Heart right ventricle (tissue), 16 donors: ENCODE measurements around the gene FLNB. TPM values are rescaled to one million over a fixed set of nuclear protein-coding genes. Genes with fewer than 3 reads are reported as not detected.

ENCODE experiments used
- ATAC-seq, 8 donors: fragments of 200-7000 bp; cut with Tn5 transposase; one replicate each; pipeline ENCODE4 v1.9.1; 2020; ENCODE audit warnings: mild to moderate bottlenecking in 8 of 8, moderate library complexity in 8 of 8, moderate number of reproducible peaks in 1 of 8
- DNase-seq, 2 donors: peaks; one replicate each; pipeline ENCODE4 v3.0.0-alpha.2; 2020
- H3K27ac ChIP-seq, 10 donors: fragments of 200-600 bp; sonication (generic) in 2 of 10; one replicate each; pipeline versions ENCODE4 v1.5.0 to v1.8.0; 2020 to 2022; ENCODE audit warnings: mild to moderate bottlenecking in 3 of 10
- H3K27me3 ChIP-seq, 7 donors: fragments of 200-600 bp; one replicate each; pipeline ENCODE4 v1.8.0; 2021 to 2022; ENCODE audit warnings: mild to moderate bottlenecking in 2 of 7
- H3K36me3 ChIP-seq, 9 donors: fragments of 200-600 bp; sonication (generic) in 1 of 9; one replicate each; pipeline versions ENCODE4 v1.5.0 to v1.8.0; 2020 to 2022; ENCODE audit warnings: mild to moderate bottlenecking in 2 of 9
- H3K4me1 ChIP-seq, 9 donors: fragments of 200-600 bp; sonication (generic) in 1 of 9; one replicate each; pipeline versions ENCODE4 v1.5.0 to v1.8.0; 2020 to 2022; ENCODE audit warnings: mild to moderate bottlenecking in 4 of 9
- H3K4me3 ChIP-seq, 10 donors: fragments of 200-600 bp; sonication (generic) in 2 of 10; one replicate each; pipeline versions ENCODE4 v1.5.0 to v1.8.0; 2020 to 2022; ENCODE audit warnings: mild to moderate bottlenecking in 7 of 10, moderate library complexity in 2 of 10
- H3K9me3 ChIP-seq, 11 donors: fragments of 200-600 bp in 10 of 11; sonication (generic) in 2 of 11; one replicate each; pipeline versions ENCODE4 v1.5.0 to v1.8.0; 2013 to 2022; ENCODE audit warnings: mild to moderate bottlenecking in 2 of 11, control low read depth in 1 of 11, moderate library complexity in 1 of 11
- whole genome bisulfite sequencing, 2 donors: extraction: QIAGEN DNeasy Blood & Tissue Kit; methylation state at CpG; one replicate each; pipeline ENCODE4 v1.1.7; 2013; ENCODE audit warnings: inconsistent platforms in 1 of 2; 5-methylcytosine and 5-hydroxymethylcytosine counted together
- intact Hi-C, 10 donors: fragments of 100-400 bp; cut with DNase I; formaldehyde crosslinking; loops; one replicate each; pipeline versions ENCODE4 v1.11.1 to v1.14.2; 2022
- polyA plus RNA-seq, 2 donors: library from polyadenylated mRNA; stranded (reverse); fragments of 200-250 nt; gene quantifications; one replicate each; pipeline ENCODE4 v1.2.3, GENCODE V29; 2013
- total RNA-seq, 10 donors: library from RNA; stranded (reverse); fragmentation: NEBNext Ultra II Directional in 3 of 10; extraction: Animal tissue kit (Norgen Biotek cat#: 25700) in 3 of 10; gene quantifications; one replicate each; pipeline versions ENCODE4 v1.2.1 to v1.2.4, GENCODE V29; 2021 to 2023
- TF ChIP-seq, protein P1 (sequence below), 9 donors: fragments of 200-600 bp; sonication (generic) in 2 of 9; IDR thresholded peaks; one replicate each; pipeline versions ENCODE4 v1.5.0 to v1.8.0; 2021 to 2022; ENCODE audit warnings: antibody characterized with exemption in 9 of 9, mild to moderate bottlenecking in 5 of 9, moderate library complexity in 1 of 9
- donor health status: Arrhythmogenic right ventricular cardiomyopathy.
- donor health status: ischemic (EF 13 %, LVEDD 7.1; RV severe dilation, severe dysfunction).
- donor health status: healthy with polysubstance abuse.
- donor health status: DM: no; HTN: yes; CAD: no.
- donor health status: DM: no; HTN: no; CAD: no.
- donor health status: ischemic (EF 25% LVEDD 6.9; RV normal size, moderate dysfunction).
- donor health status: ischemic (EF 25% LVEDD 5.7; RV mildly dilated, moderate dysfunction).
- donor health status: healthy.
- donor health status: DM: yes; HTN: yes; CAD: no.
- donor health status: Ischemic cardiomyopathy.
- donor health status: ischemic (EF 35%, LVEDD 5.7; RV mildly dilated, moderate dysfunction).
- donor health status: nonischemic (EF 11% LVEDD 7.7; RV severe dilation, severe dysfunction).
- donor health status: DM: yes; HTN: yes; CAD: no.
- donor health status: PGD.
- donor health status: ischemic (EF 29% LVEDD 5.4; RV normal size, mild dysfunction).
- donor health status: nonischemic (EF 23%, LVEDD 6.1; RV moderate dilation, normal function).

Gene FLNB
- total and polyA plus RNA-seq, 12 donors, result 27.4 to 65.3 (median 38.6) TPM

DNA sequence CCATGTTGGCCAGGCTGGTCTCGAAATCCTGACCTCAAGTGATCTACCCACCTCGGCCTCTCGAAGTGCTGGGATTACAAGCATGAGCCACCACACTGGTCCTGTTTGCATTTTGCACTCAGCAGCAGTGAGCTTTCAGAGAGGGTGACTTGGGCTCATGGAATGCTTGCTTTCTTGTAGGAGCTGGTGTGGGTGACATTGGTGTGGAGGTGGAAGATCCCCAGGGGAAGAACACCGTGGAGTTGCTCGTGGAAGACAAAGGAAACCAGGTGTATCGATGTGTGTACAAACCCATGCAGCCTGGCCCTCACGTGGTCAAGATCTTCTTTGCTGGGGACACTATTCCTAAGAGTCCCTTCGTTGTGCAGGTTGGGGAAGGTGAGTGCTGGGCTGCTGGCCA is 90.3 kb downstream of the FLNB start:
- H3K4me1 ChIP-seq, result peaks cover 0 to 29% (median 7%) of the 10 kb centered on the region in 9 donors
- intact Hi-C loops, result no loop called here
- no peak overlapping the region for H3K4me3 ChIP-seq
- H3K27me3 ChIP-seq, result no peaks in the 10 kb centered on the region
- TF ChIP-seq, protein P1, sequence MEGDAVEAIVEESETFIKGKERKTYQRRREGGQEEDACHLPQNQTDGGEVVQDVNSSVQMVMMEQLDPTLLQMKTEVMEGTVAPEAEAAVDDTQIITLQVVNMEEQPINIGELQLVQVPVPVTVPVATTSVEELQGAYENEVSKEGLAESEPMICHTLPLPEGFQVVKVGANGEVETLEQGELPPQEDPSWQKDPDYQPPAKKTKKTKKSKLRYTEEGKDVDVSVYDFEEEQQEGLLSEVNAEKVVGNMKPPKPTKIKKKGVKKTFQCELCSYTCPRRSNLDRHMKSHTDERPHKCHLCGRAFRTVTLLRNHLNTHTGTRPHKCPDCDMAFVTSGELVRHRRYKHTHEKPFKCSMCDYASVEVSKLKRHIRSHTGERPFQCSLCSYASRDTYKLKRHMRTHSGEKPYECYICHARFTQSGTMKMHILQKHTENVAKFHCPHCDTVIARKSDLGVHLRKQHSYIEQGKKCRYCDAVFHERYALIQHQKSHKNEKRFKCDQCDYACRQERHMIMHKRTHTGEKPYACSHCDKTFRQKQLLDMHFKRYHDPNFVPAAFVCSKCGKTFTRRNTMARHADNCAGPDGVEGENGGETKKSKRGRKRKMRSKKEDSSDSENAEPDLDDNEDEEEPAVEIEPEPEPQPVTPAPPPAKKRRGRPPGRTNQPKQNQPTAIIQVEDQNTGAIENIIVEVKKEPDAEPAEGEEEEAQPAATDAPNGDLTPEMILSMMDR (IDR thresholded peaks at IDR 0.05), result no peak
- no peaks in the 10 kb centered on the region for H3K9me3 ChIP-seq
- no peak for DNase-seq
- peak overlapping the region in 1 of 10 donors; percentile 57 for H3K27ac ChIP-seq
- 95 to 96% methylated on average over 8 of the region's 8 CpGs for WGBS, 2 donors
- no peak for ATAC-seq
- peaks cover 0 to 90% (median 44%) of the 10 kb centered on the region in 9 donors for H3K36me3 ChIP-seq

DNA sequence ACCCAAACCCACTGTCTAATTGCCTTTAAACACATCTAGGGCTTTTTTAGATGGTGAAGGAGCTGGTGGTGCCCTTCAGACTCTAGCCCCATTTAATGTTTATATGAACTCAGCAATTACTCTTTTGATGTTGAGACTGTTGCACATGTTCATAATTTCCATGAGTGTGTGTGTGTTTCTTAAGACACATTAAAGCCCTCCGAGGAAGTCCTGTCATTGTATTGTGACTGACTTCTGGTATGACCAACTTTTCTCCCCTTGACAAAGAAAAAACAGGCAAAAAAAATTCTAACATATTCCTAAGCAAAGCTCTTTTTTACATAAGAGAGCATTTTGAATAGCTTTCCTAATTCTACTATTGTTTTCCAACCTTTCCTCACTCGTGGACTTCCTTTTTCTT is 91.6 kb downstream of the FLNB start:
- no peaks in the 10 kb centered on the region for H3K27me3 ChIP-seq
- H3K4me1 ChIP-seq, result peaks cover 0 to 29% (median 7%) of the 10 kb centered on the region in 9 donors
- peak overlapping the region in 4 of 10 donors; percentile 15 to 57 (median 36) for H3K27ac ChIP-seq
- no peaks in the 10 kb centered on the region for H3K9me3 ChIP-seq
- ATAC-seq (peak in 1 of 8 donors; percentile 38), DNase-seq (no peak)
- intact Hi-C loops, result no loop called here
- no peak overlapping the region for H3K4me3 ChIP-seq
- 66 to 71% methylated on average over 2 of the region's 2 CpGs for WGBS, 2 donors
- TF ChIP-seq, protein P1 (IDR thresholded peaks at IDR 0.05), result no peak
- H3K36me3 ChIP-seq, result peaks cover 0 to 99% (median 46%) of the 10 kb centered on the region in 9 donors

DNA sequence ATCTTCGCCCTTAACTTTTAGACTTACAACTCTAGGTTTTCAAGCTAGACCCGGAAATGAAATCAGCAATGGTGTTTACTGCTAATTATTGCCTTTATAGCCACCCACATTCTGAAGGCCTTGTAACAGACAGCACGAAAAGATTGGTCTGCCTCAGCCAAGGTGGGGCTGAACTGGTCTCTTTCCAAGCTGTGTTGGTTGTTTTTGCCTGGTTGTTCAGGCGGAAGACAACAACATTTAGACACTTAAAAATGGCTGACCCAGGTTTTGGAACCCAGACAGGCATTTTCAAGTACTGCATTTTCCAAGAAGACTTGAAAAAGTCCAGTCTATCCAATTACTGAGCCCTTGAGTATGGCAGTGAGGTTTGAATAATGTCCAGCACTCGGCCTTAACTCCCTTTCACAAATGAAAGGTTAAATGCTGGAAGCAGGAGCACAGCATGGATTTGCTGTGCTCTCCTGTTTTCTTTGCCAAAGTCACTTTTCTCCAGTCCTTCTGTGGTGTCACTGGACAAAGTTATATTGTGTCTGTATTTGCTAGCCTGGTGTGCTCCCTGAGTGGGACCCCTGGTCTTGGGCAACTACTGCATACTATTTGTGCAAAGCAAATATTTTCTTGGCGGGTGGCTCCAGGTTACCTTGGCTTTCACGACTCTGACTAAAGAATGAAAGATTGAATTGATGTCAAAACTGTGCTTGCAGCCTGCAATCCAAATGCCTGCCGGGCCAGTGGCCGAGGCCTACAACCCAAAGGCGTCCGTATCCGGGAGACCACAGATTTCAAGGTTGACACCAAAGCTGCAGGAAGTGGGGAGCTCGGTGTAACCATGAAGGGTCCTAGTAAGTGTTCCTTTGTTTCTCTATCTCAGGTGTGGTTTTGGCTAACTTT is 93.5 kb downstream of the FLNB start:
- TF ChIP-seq, protein P1 (IDR thresholded peaks at IDR 0.05), result no peak
- peak overlapping the region in 1 of 10 donors; percentile 6 for H3K27ac ChIP-seq
- peaks cover 0 to 99% (median 60%) of the 10 kb centered on the region in 9 donors for H3K36me3 ChIP-seq

DNA sequence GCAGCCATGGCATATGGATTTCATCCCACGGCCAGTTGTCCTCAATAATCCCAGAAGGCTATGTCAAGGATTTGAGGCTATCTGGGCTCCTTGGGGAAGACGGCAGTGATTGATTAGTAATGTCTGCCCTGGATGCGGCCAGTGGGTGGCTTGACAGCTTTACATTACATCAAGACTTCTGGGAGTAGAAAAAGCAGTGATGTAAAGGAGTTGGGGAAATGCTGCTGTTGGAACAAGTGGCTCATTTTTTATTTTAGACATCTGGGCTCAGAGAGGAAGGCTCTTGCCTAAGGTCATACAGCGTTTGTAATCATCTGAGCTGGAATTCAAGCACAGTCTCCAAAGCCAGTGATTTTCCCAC is 94.1 kb downstream of the FLNB start:
- H3K4me1 ChIP-seq, result peaks cover 0 to 16% (median 0%) of the 10 kb centered on the region in 9 donors
- WGBS, 2 donors, result 87% methylated on average over 4 of the region's 4 CpGs
- H3K36me3 ChIP-seq, result peaks cover 0 to 98% (median 62%) of the 10 kb centered on the region in 9 donors
- no peak for DNase-seq
- intact Hi-C loops, result no loop called here
- H3K27ac ChIP-seq, result no peak overlapping the region
- no peaks in the 10 kb centered on the region for H3K9me3 ChIP-seq
- no peaks in the 10 kb centered on the region for H3K27me3 ChIP-seq
- H3K4me3 ChIP-seq, result no peak overlapping the region
- no peak for ATAC-seq
- TF ChIP-seq, protein P1 (IDR thresholded peaks at IDR 0.05), result no peak

More for the DNA sequence above, 93.5 kb downstream of the FLNB start:
- intact Hi-C loops, result no loop called here
- H3K9me3 ChIP-seq, result no peaks in the 10 kb centered on the region
- no peak overlapping the region for H3K4me3 ChIP-seq
- no peaks in the 10 kb centered on the region for H3K27me3 ChIP-seq
- ATAC-seq (no peak), DNase-seq (no peak)
- 89 to 94% methylated on average over 13 of the region's 13 CpGs for WGBS, 2 donors
- peaks cover 0 to 15% (median 0%) of the 10 kb centered on the region in 9 donors for H3K4me1 ChIP-seq
